ENCODE data around the gene KMT2C.

- TF ChIP-seq POLR2AphosphoS5 (IDR thresholded peaks at IDR 0.05), result no peak
- no peak for TF ChIP-seq CTCF (IDR thresholded peaks at IDR 0.05; ENCODE audit: poor library complexity, severe bottlenecking)
Measured at GRCh38 chr7:152152267-152152666, 283.5 kb downstream of the KMT2C start.
